Activated CD4-positive, alpha-beta T cell treated with anti-CD3 and anti-CD28 coated beads for 4 hours (primary cell): Measurements from ENCODE around the gene CXXC4.

Experiments used
- DNase-seq, 2 donors: peaks; one replicate each; pipeline ENCODE4 v3.0.0-alpha.2; 2020

CXXC4 gene

DNA sequence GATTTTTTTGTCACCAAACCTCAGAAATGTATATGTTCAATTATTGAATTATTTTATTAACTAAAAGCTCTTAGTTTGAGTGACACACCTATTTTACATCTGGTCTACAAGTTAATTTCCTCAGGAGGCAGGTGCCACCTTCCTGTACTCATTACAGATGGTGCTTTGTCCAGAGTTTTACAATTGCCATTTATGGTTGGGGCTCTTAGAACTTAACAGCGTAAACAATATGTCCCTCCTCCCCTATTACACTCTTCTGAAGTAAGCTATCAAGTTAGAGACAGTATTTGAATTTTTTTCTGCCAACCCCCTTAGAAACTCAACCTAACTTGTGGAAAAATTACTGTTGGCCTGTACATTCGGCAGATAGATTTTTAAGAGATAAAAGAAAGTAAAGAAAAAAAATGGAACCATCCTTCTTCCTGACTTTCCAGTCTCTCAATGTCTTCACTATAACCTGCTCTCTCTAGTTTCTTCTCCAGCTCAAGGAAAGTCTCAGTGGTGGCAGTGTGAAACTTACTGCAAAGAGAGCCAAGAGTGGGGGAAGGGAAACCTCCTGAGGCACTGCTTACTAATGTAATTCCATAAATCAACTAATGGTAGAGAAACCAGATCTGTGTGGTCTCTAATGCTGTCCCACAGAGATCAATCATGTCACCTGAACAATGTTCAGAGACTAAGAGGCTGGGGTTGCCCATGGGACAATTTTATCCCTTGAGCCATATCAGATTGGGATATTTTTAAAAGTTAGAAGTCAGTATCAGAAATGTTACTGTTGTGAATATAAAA lies 7.8 kb downstream of the CXXC4 start:
- no peak for DNase-seq

DNA sequence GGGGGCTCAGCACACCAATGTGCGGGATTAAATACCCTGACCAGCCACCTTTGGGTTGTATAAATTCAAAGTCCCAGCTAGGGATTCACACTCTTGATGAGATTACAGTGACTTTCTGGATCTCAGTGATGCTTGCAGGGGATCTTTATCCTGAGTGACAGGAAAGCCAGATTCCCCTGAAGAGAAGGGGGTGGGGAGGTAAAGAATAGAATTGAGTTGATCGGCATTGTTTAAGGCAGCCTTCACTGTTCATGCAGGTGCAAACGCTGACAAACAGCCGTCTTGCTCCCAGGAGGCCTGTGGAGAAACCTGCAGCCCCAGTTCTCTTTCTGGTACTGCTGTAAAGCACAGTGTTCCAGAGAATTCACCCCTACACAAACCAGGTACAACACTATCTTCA lies 19.0 kb downstream of the CXXC4 start:
- no peak for DNase-seq

DNA sequence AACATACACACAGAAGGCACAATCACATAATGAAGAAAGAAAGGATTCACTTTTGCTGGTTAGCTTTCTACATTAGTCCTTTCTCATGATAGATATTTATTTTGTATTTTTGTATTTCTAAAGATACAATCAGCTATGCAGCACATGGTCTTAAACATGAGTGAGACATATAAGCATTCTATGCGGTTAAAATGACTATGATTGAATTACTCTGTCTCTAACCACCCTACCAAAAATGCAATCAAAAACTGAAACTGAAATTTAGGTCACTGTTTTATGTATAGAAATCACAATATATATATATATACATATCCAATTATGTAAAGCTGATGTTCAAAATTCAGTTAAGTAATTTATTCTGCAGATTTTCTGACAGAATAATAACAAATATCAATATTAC lies 21.9 kb downstream of the CXXC4 start:
- DNase-seq: no peak

DNA sequence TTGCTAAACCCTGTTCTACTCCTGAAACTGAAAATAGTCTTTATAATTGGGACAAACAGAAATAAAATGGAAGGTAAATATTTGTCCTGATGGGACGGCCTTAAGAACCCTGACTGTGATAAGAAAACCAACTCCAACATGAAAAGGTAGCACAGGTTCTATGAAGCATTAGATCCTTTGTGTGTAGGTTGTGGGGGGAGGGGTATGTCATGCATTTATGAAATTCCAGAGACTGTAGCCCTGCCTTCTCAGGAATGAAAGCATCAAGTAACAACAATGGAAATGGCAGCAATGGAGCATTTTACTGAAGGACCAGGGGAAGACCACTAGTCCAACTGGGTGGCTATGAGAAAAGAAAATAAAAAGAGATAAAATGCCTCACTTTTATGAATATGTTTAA lies 23.9 kb downstream of the CXXC4 start:
- no peak for DNase-seq

DNA sequence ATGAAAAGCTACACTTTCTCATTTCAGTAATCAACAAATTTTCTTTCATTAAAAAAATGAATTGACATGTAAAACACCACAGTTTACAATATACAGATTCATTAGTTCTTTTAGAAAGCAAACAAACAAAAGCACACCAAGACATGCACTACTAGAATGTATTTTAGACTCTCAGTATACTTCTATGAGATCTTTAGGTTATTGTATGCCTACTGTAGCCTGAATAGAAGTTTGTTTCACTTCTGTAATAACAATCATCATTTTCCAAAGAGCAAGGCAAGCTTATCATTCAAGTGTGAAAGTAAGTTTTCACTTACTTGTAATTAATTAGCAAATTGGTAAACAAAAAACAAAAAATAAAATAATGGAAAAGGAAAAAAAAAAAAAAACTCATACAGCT lies 24.9 kb downstream of the CXXC4 start:
- no peak for DNase-seq

DNA sequence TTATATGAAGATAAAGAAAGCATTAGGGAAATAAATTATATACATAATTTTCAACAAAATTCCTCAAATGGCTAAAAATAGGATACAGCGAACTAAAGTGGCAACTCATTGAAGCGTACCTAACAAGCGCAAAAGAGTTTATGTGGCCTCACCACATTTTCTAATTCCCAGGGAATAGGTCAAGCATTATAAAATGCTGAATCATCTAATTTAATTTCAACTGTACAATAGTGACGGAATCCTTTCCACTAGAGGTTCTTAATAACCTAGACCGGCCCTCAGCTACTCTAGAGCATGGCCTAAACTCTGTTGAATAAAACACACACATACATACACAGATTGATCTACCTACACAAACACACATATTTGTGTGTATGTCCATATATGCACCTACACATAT lies 29.1 kb downstream of the CXXC4 start:
- DNase-seq: no peak

DNA sequence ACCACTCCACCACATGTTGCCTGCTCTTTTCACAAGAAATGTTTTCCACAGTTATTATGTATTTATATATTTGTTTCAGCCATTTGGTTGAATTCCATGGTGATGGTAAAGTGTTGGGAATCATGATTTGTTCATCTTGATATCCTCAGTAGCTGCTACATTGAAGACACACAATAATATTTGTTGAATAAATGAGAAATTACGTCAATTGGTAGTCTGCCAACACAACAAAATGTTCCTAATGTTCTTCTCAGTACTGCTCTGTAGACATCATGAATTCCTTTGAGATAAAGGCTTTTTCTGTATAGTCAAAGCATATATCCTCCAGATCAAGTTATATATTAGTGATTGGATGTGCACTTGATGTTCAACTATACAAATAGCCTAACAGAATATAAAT lies 29.5 kb downstream of the CXXC4 start:
- DNase-seq: no peak

DNA sequence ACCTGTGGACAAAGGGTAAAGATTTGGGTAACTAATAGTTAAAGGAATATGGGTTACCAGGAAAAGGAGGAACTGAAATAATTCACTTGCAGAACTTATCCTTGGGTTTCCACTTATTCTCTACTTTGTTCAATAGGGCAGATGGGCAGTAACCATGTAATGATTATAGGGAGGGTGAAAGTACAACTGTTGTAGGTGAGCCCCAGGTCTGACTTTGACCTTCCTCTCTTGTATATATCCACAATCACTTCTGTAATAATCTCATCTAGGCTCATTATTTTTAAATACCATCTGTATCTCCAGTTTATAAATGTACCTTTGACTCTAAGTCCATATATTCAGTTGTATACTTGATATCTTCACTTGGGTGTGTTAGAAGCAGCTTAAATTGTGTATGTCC lies 32.1 kb downstream of the CXXC4 start:
- no peak for DNase-seq

DNA sequence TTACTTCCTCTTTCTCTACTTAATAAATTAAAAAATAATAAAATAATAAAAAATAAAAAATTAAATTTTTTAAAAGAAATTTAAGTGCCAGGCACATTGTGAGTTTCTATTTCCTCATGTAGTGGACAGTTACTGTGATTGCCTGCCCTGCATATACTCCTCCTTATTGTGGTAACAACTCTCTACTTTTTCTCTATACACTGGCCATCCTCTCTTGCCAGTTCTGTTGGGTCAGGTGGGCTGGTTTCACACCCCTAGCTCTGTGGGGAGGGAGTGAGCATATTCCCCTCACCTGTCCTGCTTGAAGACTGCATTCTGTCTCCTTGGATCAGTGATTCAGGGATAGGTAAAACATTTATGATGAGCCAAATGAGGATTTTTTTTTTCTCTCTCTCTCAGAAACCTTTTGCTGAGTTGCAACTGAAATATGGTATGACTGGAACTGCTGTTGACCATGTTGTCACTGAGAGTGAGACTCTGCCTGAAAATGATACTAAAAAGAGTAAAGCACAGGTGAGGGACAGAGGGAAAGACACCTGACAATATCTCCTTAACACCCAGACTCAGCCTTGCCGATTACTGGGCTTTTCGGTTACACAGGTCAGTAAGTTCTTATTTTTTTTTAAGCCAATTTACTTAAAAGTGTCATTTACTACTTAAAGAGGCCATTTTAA lies 37.2 kb downstream of the CXXC4 start:
- no peak for DNase-seq

DNA sequence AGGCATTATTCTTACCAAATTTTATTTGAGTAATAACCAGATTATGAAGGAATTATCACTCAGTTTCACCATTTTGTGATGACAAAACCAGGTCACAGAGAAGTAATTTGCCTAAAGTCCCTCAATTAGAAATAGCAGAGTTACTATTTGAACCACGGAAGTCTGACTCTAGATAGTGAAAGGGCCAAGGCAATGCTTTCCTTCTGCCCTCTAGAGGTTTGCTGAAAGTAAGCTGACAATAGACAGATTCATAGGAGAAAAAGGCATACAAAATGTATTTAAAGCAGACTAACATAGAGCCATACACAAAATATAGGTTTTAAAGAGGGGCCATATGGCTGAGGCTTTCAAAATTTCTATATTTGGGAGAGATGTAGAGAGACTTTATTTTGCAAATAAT lies 43.1 kb downstream of the CXXC4 start:
- no peak for DNase-seq

DNA sequence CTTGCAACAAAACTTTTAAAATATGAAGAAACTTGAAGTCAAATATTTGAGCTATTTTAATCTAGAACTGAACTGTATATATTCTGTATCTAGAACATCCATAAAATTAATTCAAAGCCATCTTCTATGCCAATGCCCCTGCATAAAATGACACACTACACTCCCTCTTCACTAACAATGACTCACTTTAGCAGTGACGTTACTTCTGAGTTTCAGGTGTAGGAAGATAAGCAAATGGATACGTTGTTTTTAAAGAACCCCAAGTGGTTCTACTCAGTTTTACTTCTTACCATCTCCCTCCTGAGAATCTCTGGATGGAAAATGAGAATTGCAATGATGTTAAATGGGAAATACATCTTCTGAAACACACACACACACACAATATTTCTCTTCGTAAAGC lies 45.2 kb downstream of the CXXC4 start:
- no peak for DNase-seq

DNA sequence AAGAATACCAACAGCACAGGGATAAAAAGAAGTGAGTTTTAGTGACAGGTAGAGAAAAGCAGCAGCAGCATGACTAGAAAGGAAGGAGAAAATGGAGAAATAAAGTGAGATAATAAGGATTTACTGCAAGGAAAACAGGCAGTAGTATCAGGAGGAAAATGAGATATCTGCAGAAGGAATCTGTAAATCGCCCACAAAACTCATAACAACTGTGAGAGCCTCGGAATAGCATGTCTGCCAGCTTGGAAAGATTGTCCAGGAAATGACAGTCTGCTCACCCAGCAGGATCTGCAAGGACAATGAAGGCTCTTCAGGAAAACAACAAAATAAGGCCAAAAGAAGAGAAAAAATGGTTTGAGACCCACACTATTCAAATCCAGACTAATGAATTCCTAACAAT lies 47.4 kb downstream of the CXXC4 start:
- no peak for DNase-seq

DNA sequence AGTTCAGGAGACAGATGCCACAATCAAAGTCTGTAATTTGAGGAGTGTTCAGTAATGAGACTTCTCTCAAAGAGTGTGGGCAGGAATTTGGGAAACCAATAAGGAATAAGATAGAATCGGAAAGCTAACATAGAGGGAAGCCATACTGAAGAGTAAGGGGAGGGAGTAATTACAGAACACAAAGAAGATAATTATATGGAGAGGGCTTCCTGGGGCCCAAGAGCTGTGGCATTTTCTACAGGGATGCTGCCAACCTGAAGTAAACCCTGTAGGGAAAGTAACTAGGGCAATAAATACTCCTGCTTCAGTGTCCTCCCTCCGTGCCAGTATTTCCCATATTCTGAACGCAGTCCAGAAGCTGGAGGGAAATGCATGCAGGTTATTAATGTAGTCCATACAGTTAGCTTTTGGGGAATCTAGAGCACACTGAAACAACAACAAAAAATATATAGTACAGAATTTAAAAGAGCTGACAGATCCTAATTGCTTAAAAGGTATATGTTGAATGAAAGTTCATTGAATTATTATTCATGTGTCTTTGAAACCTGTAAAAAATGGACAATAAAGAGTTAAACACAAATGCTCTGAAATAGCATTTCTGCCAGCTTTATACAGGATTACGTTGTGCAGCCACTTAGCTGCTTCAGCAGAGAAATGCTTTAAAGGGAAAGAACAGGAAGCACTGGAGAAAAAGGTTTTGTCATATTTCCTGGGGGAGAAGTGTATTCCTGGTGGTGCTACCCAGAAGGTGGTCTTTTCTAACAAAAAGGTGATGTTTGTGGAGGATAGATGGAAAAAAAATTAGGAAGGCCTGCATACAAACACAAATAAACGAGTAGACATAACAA lies 48.0 kb downstream of the CXXC4 start:
- no peak for DNase-seq

DNA sequence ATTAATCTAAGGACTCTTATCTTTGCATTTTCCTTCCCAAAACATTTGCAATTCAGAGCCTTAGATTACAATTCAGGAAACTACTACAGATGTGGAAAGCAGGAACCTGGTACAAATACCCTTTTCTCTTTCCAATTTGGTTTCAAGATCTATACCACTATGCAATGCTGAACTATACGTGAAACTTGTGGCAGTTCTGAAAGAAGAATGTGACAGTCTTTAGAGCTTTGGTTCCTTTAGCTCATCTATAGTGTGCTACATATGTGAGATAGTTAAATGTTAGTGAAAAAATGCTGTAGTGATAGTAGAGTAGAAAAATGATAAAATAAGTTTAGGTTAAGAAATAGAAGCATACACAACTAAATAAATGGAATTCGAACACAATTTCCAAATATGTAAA lies 50.0 kb downstream of the CXXC4 start:
- DNase-seq: no peak

DNA sequence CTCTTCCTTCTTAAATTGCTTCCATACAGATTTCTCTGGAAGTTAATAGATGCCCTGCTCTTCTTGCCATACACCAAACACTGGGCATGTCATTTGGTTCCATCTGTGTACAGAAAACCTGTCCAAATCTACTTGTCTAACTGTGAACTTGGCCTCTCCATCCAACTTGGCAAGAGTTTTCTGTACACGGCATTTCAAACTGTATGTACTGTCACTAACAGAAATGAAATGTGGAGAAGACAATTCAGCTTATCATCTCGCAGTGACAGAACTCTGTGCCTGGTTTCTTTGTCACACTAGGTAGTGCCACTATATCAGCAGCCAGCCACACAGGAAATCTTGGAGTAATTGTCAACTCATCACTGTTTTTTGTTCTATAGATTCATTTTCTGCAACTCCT lies 58.2 kb downstream of the CXXC4 start:
- DNase-seq: no peak

DNA sequence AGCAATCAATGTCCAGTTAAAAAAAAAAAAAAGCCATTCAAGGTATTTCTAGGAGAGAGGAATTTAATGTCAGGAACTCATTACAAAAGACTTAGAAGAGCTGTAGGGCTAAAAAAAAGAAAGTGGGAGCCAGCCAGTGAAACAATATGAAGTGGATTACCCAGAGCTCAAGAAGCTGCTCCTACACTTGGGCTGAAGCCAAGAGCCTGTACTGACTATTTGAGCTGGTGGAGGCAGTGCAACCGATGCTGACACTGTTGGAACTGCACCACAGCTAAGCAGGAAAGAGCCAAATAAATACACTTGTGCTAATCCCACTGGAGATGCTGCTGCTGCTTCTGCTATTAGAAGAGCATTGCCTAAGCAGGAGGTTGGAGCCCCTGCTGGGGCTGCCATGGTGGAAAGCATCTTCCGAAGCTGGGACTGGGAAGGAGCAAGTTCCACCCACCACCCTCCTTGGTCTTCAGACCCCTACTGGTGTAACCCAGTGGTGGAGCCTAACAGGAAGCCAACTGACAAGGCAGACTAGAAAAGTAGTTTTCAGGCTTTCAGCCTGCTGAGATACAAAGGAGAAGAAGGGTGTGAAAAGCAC lies 65.4 kb downstream of the CXXC4 start:
- no peak for DNase-seq

DNA sequence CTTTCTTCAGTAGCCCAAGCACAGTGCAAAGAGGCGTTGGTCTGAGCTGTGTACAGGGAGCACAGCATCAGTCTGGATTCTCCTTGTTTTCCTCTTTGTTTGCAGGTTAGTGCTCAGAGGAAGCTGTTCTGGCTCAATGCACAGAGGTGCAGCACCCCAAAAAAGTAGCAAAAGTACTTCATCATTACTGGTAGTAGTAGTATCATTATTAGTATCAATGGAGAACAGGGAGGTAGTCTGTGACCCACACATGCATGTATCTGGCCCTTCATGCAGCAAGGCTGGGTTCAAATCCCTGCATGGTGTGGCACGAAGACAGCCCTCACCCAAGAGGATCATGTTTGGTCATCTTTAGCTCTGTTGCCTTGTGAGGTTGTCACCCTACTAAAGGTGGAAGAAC lies 68.7 kb downstream of the CXXC4 start:
- DNase-seq: no peak

DNA sequence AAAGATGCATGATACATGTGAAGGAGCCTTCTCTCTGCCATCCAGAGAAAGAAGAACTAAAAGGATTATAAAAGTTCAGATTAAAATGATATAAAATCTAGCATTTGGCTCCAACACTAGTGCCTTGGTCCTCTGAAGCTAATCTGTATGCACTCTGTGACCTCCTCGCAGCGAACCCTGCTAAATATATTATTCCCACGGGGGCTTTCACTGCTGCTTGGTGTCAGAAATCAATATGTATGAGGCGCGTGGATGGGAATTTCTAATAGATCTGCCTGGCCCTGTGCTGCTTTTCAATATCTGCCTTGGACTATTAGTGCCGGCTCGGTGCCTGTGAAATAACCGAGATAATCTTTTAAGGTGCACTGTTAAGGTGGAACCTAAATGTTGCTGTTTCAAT lies 69.7 kb downstream of the CXXC4 start:
- DNase-seq: no peak

DNA sequence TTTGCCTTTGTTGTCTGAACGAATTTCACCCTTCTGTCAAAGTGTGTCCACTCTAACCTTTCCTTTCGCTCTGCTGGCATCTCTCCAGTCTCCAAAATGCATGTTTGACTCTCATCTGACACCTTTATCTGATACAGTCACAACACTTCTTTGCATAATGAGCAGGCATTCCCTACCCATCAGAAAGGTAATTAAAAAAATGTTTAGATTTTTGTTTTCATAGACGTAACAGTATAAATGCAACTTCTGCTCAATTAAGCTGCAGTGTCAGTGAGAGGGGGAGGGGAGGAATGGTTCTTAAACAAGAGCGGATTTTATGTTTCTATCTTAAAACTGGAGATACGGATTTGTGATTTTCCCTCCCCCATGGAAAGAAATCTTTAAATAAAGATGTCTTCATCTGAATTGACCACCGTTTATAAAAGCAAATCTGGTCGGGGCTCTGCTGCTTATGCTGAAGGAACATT lies 70.2 kb downstream of the CXXC4 start:
- no peak for DNase-seq

DNA sequence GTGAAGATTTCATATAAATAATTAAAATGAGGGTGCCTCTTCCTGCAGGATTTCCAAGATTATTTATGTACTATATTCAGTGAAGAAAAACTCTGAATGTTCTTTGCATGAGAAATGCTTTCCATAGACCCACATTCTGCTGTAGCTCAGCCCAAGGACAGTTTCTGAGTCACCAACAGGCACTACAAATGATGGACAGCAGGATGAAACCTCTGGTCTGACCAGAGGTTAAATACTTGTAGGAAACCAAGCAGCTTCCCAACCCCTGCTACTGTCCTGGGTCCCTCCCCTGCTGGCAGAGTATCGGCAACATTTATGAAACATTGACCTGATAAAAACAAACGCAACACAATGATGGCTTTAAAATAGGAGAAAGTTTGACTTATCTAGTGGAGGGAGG lies 73.1 kb downstream of the CXXC4 start:
- no peak for DNase-seq

DNA sequence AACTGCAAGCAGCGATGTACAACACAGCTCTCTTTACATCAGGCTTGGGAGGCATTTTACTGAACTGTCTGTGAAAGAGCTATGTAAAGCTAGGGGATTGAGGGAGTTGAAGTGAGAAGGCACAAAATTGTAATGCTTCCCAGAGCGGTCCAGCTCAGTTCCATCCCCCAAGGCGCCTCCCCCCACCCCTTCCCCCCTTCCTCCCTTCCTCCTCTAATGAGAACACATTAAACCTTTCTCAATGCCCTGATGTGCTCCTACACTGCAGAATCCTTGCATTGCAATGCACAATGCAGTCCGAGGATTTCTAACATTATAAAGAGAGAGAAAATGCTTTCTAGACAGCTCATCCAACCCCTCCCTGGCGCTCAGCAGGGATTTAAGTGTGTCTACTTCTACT lies 73.9 kb downstream of the CXXC4 start:
- DNase-seq: no peak
